Small intestine (tissue), 7 donors: ENCODE results near the gene MBD2. TPM values are rescaled to one million over a fixed set of nuclear protein-coding genes. Genes with fewer than 3 reads are reported as not detected.

Experiments used
- DNase-seq, 2 donors: peaks; one replicate each; pipeline versions ENCODE4 v3.0.0 to v3.0.0-alpha.2; 2013
- FAIRE-seq: peaks from 2 replicates; lab custom pipeline; 2012; peaks lifted over from hg19 to GRCh38; lab: Jason Lieb, UNC
- H3K27ac ChIP-seq, 3 donors: one replicate each; pipeline ENCODE4 v1.5.1; 2013; ENCODE audit warnings: low read length in 2 of 3, mild to moderate bottlenecking in 2 of 3, control low read depth in 1 of 3, inconsistent platforms in 1 of 3, low read depth in 1 of 3, moderate library complexity in 1 of 3
- H3K27me3 ChIP-seq, 3 donors: one replicate each; pipeline ENCODE4 v1.6.1; 2013; ENCODE audit warnings: low read length in 3 of 3, inconsistent platforms in 1 of 3; ENCODE audit not compliant: control insufficient read depth in 3 of 3, insufficient read depth in 3 of 3
- H3K36me3 ChIP-seq, 3 donors: one replicate each; pipeline ENCODE4 v1.6.1; 2013; ENCODE audit warnings: low read length in 3 of 3, inconsistent platforms in 1 of 3, low read depth in 1 of 3, mild to moderate bottlenecking in 1 of 3, moderate library complexity in 1 of 3; ENCODE audit not compliant: control insufficient read depth in 3 of 3, insufficient read depth in 2 of 3
- H3K4me1 ChIP-seq, 3 donors: one replicate each; pipeline ENCODE4 v1.6.1; 2013; ENCODE audit warnings: low read length in 2 of 3, inconsistent platforms in 1 of 3, low read depth in 1 of 3, mild to moderate bottlenecking in 1 of 3, moderate library complexity in 1 of 3; ENCODE audit not compliant: control insufficient read depth in 3 of 3, insufficient read depth in 2 of 3
- H3K4me3 ChIP-seq, 3 donors: one replicate each; pipeline ENCODE4 v1.5.1; 2013; ENCODE audit warnings: low read length in 3 of 3, control low read depth in 1 of 3, inconsistent platforms in 1 of 3, low read depth in 1 of 3, mild to moderate bottlenecking in 1 of 3, moderate library complexity in 1 of 3
- H3K9me3 ChIP-seq, 2 donors: one replicate each; pipeline ENCODE4 v1.6.1; 2013; ENCODE audit warnings: low read depth in 1 of 2, low read length in 1 of 2; ENCODE audit not compliant: control insufficient read depth in 2 of 2, insufficient read depth in 1 of 2
- WGBS, 3 donors: extraction: QIAGEN DNeasy Blood & Tissue Kit; methylation state at CpG; one replicate each; pipeline ENCODE4 v1.1.7; 2013; 5-methylcytosine and 5-hydroxymethylcytosine counted together
- polyA plus RNA-seq, 4 donors: library from polyadenylated mRNA; stranded (reverse) in 3 of 4; unstranded in 1 of 4; fragments of 200-250 nt in 3 of 4; fragments of 120-200 nt in 1 of 4; gene quantifications; one replicate each; pipeline versions ENCODE4 v1.2.1 to v1.2.3, GENCODE V29; 2013
- donor health status: healthy with polysubstance abuse.
- donor health status: control.
- donor health status: control.
- donor health status: Bipolar disorder and iron deficiency.
- donor health status: healthy.

Gene MBD2
- polyA plus RNA-seq, 4 donors: 24.0 to 65.1 (median 36.9) TPM

DNA sequence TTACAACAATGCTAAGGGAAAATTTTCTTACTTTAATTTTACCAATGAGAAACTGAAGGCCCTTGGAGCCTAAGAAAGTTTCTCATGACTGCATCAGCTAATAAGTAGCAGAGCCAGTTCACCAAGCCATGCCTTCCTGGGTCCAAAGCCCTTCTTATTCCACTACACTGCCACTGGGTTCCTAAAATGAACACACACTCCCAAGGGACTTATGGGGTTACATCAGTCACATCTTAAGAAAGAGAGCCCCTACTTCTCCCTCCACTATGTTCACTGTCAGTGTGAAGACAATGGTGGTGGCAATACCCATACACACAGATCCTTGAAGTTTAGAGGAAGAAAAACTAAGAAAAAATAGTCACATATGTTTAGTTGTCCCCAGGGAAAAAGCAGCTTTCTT lies 20.6 kb downstream of the MBD2 start:
- DNase-seq: no peak
- Histone ChIP-seq H3K9me3 (no peaks in the 10 kb centered on the region), H3K27ac (no peak overlapping the region), H3K4me3 (no peak overlapping the region), H3K4me1 (peaks cover 0 to 5% (median 0%) of the 10 kb centered on the region in 3 donors), H3K27me3 (no peaks in the 10 kb centered on the region), H3K36me3 (peaks cover 4 to 10% (median 8%) of the 10 kb centered on the region in 3 donors)
- FAIRE-seq: no peak

DNA sequence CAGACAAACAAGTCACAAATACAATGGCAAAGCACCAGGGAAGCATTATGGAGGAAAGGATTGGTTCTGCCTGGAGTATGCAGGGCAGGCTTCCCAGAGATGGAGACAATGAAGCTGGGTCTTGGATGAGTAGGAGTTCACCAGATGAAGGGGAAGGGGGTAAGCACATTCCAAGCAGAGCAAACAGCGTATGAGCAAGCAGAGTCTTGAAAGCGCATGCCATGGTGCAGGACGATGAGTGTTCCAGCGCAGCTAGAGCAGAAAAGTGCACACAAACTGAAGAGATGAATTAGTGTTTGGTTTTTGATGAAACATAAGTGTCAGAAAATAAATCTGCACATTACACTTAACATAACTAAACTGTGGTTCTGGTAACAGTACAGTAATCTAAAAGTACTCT lies 21.6 kb downstream of the MBD2 start:
- H3K4me3 ChIP-seq: no peak overlapping the region
- DNase-seq: no peak
- no peaks in the 10 kb centered on the region for H3K9me3 ChIP-seq
- 95 to 98% (median 96%) methylated on average over 4 of the region's 4 CpGs for WGBS, 3 donors
- H3K36me3 ChIP-seq: peaks cover 8 to 15% (median 8%) of the 10 kb centered on the region in 3 donors
- FAIRE-seq: no peak
- H3K4me1 ChIP-seq: peaks cover 0 to 5% (median 0%) of the 10 kb centered on the region in 3 donors
- no peaks in the 10 kb centered on the region for H3K27me3 ChIP-seq
- H3K27ac ChIP-seq: no peak overlapping the region

DNA sequence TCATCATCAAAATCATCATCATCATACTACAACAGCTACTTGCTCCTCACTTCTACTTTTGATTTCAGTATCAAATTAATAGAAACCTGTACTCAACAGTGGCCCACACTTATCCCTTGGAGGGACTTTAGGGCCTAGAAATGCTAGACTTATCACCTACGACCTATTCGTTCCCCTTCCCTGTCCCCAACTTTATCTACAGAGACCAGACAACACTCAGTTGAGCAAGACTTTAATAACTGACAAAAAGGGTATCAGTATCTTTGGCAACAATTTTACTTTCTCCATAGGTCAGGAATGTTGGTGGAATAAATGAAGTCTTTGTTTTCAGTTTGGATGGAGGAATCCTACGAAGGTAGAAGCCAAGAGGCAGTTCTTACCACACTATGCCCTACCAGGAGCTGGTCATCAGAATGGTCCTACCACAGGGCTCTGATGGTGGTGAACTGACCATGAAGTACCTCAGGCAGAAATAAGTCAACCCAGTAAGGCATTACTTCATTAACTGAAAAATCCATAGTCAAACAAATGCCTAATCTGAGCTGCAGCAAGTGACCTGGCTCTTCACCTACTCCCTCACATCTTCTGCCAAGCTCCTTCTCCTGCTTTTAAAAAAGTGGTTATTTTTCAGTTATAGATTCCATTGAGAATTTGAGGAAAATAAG lies 26.6 kb downstream of the MBD2 start:
- Histone ChIP-seq H3K27me3 (no peaks in the 10 kb centered on the region), H3K36me3 (peaks cover 3 to 10% (median 5%) of the 10 kb centered on the region in 3 donors), H3K4me3 (no peak overlapping the region), H3K4me1 (no peaks in the 10 kb centered on the region), H3K9me3 (no peaks in the 10 kb centered on the region), H3K27ac (no peak overlapping the region)
- 87 to 89% (median 88%) methylated on average over 3 of the region's 3 CpGs for WGBS, 3 donors
- FAIRE-seq: no peak
- DNase-seq: no peak

DNA sequence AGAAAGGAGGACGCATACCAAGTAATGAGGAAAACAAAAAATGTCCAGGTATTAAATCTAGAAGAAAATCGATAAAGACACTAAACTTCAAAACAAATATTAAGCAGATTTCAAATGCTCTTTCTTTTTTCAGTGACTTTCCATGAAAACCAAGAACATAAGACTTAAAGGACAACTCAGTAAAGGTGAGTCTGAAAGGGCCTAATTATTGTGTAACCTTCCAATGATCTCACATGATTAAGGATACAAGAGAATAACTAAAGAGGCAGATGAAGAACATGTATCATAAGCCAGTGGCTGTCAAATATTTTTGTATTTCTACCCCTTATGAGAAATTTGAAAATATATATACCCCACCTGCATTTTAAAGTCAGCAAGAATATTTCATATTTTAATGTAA lies 30.7 kb downstream of the MBD2 start:
- FAIRE-seq: no peak
- 89 to 94% (median 93%) methylated on average over 2 of the region's 2 CpGs for WGBS, 3 donors
- Histone ChIP-seq H3K4me3 (no peak overlapping the region), H3K36me3 (peaks cover 0 to 15% (median 3%) of the 10 kb centered on the region in 3 donors), H3K27ac (no peak overlapping the region), H3K9me3 (no peaks in the 10 kb centered on the region), H3K27me3 (no peaks in the 10 kb centered on the region), H3K4me1 (no peaks in the 10 kb centered on the region)
- no peak for DNase-seq

DNA sequence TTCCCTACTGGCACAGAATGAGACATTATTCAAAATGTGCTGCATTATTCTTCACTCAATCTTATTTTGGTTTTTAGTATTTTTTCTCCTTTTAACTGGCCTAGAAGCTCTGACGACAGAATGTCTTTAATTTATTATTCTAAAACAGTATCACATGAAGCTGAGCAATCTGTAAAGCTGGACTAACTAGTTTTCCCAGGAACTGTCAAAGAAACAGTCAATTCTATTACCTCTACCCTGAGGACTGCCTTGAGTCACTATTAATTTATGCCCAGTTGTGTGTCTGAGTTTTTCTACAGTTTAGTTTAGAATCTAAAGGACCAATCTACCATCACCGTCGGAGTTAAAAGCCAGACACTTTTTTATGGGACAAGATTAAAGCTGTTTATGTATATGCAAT lies 31.6 kb downstream of the MBD2 start:
- Histone ChIP-seq H3K4me3 (no peak overlapping the region), H3K27me3 (no peaks in the 10 kb centered on the region), H3K36me3 (peaks cover 2 to 10% (median 2%) of the 10 kb centered on the region in 3 donors), H3K4me1 (no peaks in the 10 kb centered on the region), H3K27ac (no peak overlapping the region), H3K9me3 (no peaks in the 10 kb centered on the region)
- no peak for DNase-seq
- no peak for FAIRE-seq
- WGBS, 3 donors: 88 to 93% (median 90%) methylated on average over 3 of the region's 3 CpGs

DNA sequence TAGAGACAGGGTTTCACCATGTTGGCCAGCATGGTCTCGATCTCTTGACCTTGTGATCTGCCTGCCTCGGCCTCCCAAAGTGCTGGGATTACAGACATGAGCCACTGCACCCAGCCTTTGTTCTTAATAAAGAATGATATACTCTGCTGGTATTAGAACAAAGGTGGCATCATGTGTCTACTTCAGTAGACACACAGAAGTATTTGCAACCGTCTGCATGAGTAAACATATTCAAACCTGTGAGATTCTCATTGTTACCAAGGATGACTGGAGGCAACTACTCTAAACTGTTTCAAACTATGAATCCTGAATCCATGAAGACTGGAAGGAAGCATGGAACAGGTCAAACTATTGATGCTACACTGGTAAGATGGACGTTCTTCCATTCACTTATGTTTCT lies 32.1 kb downstream of the MBD2 start:
- Histone ChIP-seq H3K4me3 (no peak overlapping the region), H3K36me3 (peaks cover 5 to 10% (median 6%) of the 10 kb centered on the region in 3 donors), H3K4me1 (peaks cover 0 to 2% (median 1%) of the 10 kb centered on the region in 3 donors), H3K9me3 (no peaks in the 10 kb centered on the region), H3K27me3 (no peaks in the 10 kb centered on the region), H3K27ac (no peak overlapping the region)
- FAIRE-seq (no peak), DNase-seq (no peak)
- WGBS, 3 donors: 94 to 96% (median 95%) methylated on average over 4 of the region's 4 CpGs

DNA sequence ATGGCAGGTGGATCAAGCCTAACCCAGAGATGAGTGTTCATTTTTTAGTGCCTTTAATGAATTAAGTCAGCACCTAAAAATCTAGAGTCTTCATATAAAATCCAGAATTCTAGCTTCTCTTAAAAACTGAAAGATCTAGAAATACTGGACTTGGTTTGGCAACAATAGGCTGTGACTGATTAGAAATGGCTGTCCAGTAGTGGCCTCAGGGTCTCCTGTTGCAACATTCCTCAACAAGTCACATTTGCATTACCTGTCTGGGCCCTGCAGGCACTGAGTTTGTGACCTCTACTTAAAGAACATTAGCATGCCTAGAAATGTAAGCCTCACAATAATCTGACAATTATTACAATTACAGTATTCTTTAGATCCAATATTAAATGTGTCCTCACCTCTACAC lies 33.1 kb downstream of the MBD2 start:
- no peaks in the 10 kb centered on the region for H3K9me3 ChIP-seq
- FAIRE-seq (no peak), DNase-seq (no peak)
- H3K4me3 ChIP-seq: no peak overlapping the region
- H3K27ac ChIP-seq: no peak overlapping the region
- no peaks in the 10 kb centered on the region for H3K27me3 ChIP-seq
- peaks cover 5 to 10% (median 8%) of the 10 kb centered on the region in 3 donors for H3K36me3 ChIP-seq
- H3K4me1 ChIP-seq: peaks cover 0 to 3% (median 2%) of the 10 kb centered on the region in 3 donors

DNA sequence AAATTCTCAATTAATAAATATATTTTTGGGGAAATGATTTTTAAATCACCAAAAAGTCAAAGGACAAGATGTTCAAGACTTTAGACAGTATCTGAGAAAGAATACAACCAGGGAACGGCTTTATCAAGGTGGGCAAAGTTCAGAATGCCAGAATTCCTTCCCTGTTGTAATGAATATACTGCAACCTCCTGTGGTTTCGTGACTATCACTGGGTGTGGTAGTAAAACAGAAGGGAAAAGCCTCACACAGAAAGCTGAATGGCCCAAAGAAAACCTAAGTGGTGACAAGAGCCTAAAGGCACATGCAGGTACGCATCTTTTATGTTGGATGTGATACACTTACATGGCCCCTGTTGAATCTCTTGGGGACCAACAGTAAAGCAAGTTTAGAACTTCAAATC lies 37.1 kb downstream of the MBD2 start:
- 30 to 73% (median 57%) methylated on average over 3 of the region's 3 CpGs for WGBS, 3 donors
- DNase-seq (peak; percentile 51 to 77), FAIRE-seq (peak; percentile 10)
- Histone ChIP-seq H3K27ac (peak overlapping the region in 1 of 3 donors; percentile 27), H3K4me3 (no peak overlapping the region), H3K4me1 (peaks cover 0 to 3% (median 2%) of the 10 kb centered on the region in 3 donors), H3K27me3 (no peaks in the 10 kb centered on the region), H3K9me3 (no peaks in the 10 kb centered on the region), H3K36me3 (peaks cover 8 to 17% (median 8%) of the 10 kb centered on the region in 3 donors)

DNA sequence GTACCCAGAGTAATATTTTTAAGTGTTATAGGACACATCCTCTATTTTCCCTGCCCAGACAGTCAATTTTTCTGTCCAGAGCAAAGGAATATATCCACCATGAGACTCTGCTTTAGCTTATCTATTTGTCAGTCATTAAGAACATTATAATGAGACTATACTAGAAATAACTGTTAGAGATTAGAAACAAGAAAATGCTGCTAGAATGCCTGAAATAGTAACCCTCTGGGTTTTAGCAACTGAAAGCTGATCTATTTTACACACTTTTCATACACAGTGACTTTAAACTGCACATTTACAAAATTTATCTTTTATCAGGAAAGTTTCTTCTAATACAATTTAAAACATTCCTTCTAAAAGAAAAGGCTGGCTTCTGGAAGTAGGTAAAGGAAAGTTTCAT lies 39.6 kb downstream of the MBD2 start:
- Histone ChIP-seq H3K36me3 (peaks cover 8 to 17% (median 9%) of the 10 kb centered on the region in 3 donors), H3K27ac (no peak overlapping the region), H3K4me1 (peaks cover 0 to 3% (median 2%) of the 10 kb centered on the region in 3 donors), H3K4me3 (no peak overlapping the region), H3K27me3 (no peaks in the 10 kb centered on the region), H3K9me3 (no peaks in the 10 kb centered on the region)
- FAIRE-seq (no peak), DNase-seq (no peak)
